ENCODE data around the gene TSPAN31.

DNA sequence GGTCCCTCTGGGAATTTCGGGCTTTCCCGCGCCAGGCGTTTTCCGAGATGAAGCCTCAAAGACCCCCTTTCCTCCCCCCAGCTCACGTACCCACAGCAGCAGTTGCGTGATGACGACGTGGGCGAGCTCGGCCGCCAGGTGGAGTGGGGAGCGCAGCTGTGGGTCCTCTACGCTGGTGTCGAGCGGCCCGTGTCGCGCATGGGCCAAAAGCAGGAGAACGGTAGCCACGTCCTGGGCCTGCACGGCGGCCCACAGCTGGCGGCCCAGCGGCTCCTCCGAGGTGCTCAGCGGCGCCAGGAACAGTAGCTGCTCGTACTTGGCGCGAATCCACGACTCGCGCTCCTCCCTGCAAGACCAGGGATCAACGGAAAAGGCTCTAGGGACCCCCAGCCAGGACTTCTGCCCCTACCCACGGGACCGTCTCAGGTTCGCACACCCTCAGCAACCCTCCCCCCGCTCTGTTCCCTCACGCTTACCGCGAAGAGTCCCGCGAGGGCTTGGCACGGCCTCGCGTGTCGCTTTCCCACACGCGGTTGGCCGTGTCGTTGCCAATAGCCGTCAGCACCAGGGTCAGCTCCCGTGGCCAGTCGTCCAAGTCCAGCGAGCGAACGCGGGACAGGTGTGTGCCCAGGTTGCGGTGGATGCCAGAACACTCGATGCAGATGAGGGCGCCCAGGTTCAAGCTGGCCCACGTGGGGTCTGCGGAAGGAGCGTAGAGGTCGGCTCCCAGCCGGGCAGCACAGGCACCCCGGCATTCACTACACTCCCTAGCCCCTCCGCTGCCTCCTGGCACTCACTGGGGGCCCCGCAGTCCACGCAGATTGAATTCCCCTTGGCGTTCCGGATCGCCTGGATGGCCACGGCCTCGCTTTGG lies 17.7 kb upstream of the TSPAN31 start:
- TF ChIP-seq RAD21 (IDR thresholded peaks at IDR 0.05 in 1 of 2, conservative IDR thresholded peaks at IDR 0.05 in 1 of 2; ENCODE audit: low read depth in 2 of 2, low read length in 2 of 2) (no peak), EP300 (IDR thresholded peaks at IDR 0.05; ENCODE audit: borderline replicate concordance in 1 of 2, low read depth in 2 of 2, low read length in 2 of 2) (no peak), CHD1 (IDR thresholded peaks at IDR 0.05; ENCODE audit: low read depth, low read length) (no peak), SP1 (IDR thresholded peaks at IDR 0.05; ENCODE audit: low read depth, low read length) (no peak), POLR2AphosphoS5 (IDR thresholded peaks at IDR 0.05; ENCODE audit: low read depth, low read length) (no peak), BCL11A (IDR thresholded peaks at IDR 0.05; ENCODE audit: low read depth in 2 of 2, low read length in 2 of 2) (no peak), POLR2A (IDR thresholded peaks at IDR 0.05; ENCODE audit: control extremely low read depth in 1 of 2, low read depth in 2 of 2, low read length in 2 of 2) (no peak), CEBPB (IDR thresholded peaks at IDR 0.05; ENCODE audit: low read depth, low read length) (no peak), TAF7 (optimal IDR thresholded peaks at IDR 0.05; ENCODE audit: borderline replicate concordance, low read depth, low read length) (no peak), TAF1 (IDR thresholded peaks at IDR 0.05; ENCODE audit: low read depth, low read length) (no peak), JUN (IDR thresholded peaks at IDR 0.05; ENCODE audit: low read depth, low read length) (no peak)
- TF ChIP-seq, protein P1, sequence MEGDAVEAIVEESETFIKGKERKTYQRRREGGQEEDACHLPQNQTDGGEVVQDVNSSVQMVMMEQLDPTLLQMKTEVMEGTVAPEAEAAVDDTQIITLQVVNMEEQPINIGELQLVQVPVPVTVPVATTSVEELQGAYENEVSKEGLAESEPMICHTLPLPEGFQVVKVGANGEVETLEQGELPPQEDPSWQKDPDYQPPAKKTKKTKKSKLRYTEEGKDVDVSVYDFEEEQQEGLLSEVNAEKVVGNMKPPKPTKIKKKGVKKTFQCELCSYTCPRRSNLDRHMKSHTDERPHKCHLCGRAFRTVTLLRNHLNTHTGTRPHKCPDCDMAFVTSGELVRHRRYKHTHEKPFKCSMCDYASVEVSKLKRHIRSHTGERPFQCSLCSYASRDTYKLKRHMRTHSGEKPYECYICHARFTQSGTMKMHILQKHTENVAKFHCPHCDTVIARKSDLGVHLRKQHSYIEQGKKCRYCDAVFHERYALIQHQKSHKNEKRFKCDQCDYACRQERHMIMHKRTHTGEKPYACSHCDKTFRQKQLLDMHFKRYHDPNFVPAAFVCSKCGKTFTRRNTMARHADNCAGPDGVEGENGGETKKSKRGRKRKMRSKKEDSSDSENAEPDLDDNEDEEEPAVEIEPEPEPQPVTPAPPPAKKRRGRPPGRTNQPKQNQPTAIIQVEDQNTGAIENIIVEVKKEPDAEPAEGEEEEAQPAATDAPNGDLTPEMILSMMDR (IDR thresholded peaks at IDR 0.05; ENCODE audit: control extremely low read depth in 1 of 3, insufficient read depth in 1 of 3, low read depth in 1 of 3, low read length in 3 of 3): no peak
- TF ChIP-seq, protein P2, sequence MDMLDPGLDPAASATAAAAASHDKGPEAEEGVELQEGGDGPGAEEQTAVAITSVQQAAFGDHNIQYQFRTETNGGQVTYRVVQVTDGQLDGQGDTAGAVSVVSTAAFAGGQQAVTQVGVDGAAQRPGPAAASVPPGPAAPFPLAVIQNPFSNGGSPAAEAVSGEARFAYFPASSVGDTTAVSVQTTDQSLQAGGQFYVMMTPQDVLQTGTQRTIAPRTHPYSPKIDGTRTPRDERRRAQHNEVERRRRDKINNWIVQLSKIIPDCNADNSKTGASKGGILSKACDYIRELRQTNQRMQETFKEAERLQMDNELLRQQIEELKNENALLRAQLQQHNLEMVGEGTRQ (IDR thresholded peaks at IDR 0.05; ENCODE audit: low read length): no peak

Measured in H1 (cell line).